Measurements from ENCODE around the gene PAIP2. TPM values are rescaled to one million over a fixed set of nuclear protein-coding genes. Genes with fewer than 3 reads are reported as not detected.

The PAIP2 gene
- total RNA-seq, 6 experiments from 2014 or later, result 34.5 to 55.8 (median 41.4) TPM

DNA sequence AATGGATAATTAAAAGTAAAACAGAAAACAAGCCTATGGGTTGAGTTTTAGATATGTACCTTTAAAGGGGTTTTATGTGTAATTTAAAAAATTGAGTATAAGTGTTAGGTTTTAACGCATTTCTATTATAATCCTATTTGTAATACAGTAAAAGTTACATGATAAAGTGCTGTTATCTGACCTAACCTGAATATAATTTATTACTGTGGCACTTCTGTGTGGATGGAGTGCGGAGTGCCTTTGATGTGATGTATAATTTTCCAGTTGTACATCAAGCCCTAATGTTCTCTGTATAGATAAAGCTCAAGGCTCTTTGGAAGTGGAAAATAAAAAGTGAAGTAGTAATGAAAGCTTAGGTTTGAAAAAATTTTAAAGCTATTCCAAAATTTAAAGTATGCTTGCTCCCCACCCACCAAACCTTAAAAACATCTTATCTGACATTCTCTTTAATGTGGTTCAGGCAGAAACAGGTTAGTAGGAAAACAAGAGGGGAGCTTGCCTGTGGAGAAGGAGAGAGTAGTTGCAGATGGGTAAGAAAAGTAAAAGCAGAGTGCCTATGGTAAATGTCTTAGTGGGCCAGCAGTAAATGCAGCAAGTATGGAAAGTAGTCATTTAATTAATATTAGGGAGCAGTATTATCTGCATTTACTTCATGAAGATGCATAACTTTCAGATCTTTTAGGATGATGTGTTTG lies 44.1 kb upstream of the PAIP2 start:
- WGBS (ENCODE audit: insufficient coverage, low coverage, low lambda C conversion rate, missing lambda C conversion rate), result 83% methylated on average over 2 of the region's 2 CpGs
- no peak for ATAC-seq
- intact Hi-C loops (cut with DNase I), result loop anchor here in 1 of 2 donors (10.0 kb wide), 1 partner anchor 87 kb away; the partner anchor contains the start of genes MZB1 and SLC23A1
- H3K27ac ChIP-seq, result no peak overlapping the region
- no peak for DNase-seq
- no peaks in the 10 kb centered on the region for H3K9me3 ChIP-seq
- H3K4me1 ChIP-seq, result peaks cover 0 to 38% (median 15%) of the 10 kb centered on the region in 4 donors
- H3K36me3 ChIP-seq, result no peaks in the 10 kb centered on the region
- H3K27me3 ChIP-seq, result no peaks in the 10 kb centered on the region
- H3K4me3 ChIP-seq, result no peak overlapping the region
- TF ChIP-seq POLR2A (IDR thresholded peaks at IDR 0.05), result no peak
- no peak for TF ChIP-seq CTCF (IDR thresholded peaks at IDR 0.05)

DNA sequence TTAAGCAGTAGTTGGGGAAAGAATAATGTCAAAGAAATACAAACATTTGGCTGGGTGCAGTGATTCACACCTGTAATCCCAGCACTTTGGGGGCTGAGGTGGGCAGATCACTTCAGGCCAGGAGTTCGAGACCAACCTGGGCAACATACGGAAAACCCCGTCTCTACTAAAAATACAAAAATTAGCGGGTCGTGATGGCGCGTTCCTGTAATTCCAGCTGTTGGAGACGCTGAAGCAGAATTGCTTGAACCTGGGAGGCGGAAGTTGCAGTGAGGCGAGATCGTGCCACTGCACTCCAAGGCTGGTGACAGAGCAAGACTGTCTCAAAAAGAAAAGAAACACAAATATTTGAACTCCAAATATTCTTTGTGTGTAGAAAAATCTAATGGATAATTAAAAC lies 43.4 kb upstream of the PAIP2 start:
- Histone ChIP-seq H3K9me3 (no peaks in the 10 kb centered on the region), H3K27me3 (no peaks in the 10 kb centered on the region), H3K4me1 (peaks cover 0 to 38% (median 19%) of the 10 kb centered on the region in 4 donors), H3K27ac (no peak overlapping the region), H3K4me3 (no peak overlapping the region), H3K36me3 (no peaks in the 10 kb centered on the region)
- DNase-seq (no peak), ATAC-seq (no peak)
- intact Hi-C loops (cut with DNase I), result loop anchor here in 1 of 2 donors (10.0 kb wide), 1 partner anchor 87 kb away; the partner anchor contains the start of genes MZB1 and SLC23A1
- 73% methylated on average over 11 of the region's 11 CpGs for WGBS (ENCODE audit: insufficient coverage, low coverage, low lambda C conversion rate, missing lambda C conversion rate)
- TF ChIP-seq CTCF (IDR thresholded peaks at IDR 0.05) (no peak), POLR2A (IDR thresholded peaks at IDR 0.05) (no peak)

GRCh38 chr5:139299486-139299885 lies 42.2 kb upstream of the PAIP2 start:
- H3K9me3 ChIP-seq, result no peaks in the 10 kb centered on the region
- ATAC-seq (no peak), DNase-seq (no peak)
- no peak overlapping the region for H3K4me3 ChIP-seq
- intact Hi-C loops (cut with DNase I), result loop anchor here in 1 of 2 donors (10.0 kb wide), 1 partner anchor 85 kb away; the partner anchor contains the start of genes MZB1 and SLC23A1
- no peak overlapping the region for H3K27ac ChIP-seq
- peaks cover 0 to 50% (median 22%) of the 10 kb centered on the region in 4 donors for H3K4me1 ChIP-seq
- H3K36me3 ChIP-seq, result no peaks in the 10 kb centered on the region
- TF ChIP-seq CTCF (IDR thresholded peaks at IDR 0.05) (no peak), POLR2A (IDR thresholded peaks at IDR 0.05) (no peak)
- WGBS (ENCODE audit: insufficient coverage, low coverage, low lambda C conversion rate, missing lambda C conversion rate), result 40% methylated on average over 4 of the region's 4 CpGs
- no peaks in the 10 kb centered on the region for H3K27me3 ChIP-seq

- H3K27me3 ChIP-seq, result no peaks in the 10 kb centered on the region
- intact Hi-C loops (cut with DNase I), result no loop called here
- H3K9me3 ChIP-seq, result no peaks in the 10 kb centered on the region
- H3K4me3 ChIP-seq, result no peak overlapping the region
- ATAC-seq (no peak), DNase-seq (no peak)
- no peak for TF ChIP-seq POLR2A (IDR thresholded peaks at IDR 0.05)
- TF ChIP-seq CTCF (IDR thresholded peaks at IDR 0.05), result no peak
- peaks cover 0 to 44% (median 21%) of the 10 kb centered on the region in 4 donors for H3K4me1 ChIP-seq
- 66% methylated on average over 7 of the region's 7 CpGs for WGBS (ENCODE audit: insufficient coverage, low coverage, low lambda C conversion rate, missing lambda C conversion rate)
- H3K36me3 ChIP-seq, result no peaks in the 10 kb centered on the region
- H3K27ac ChIP-seq, result no peak overlapping the region
These were observed 39.7 kb upstream of the PAIP2 start for GRCh38 chr5:139301808-139302499.
